SK-N-SH (cell line): Measurements from ENCODE around the gene KYAT1.

ENCODE experiments used
- GABPA ChIP-seq: IDR thresholded peaks from 2 replicates; pipeline ENCODE4 v1.4.0; 2012; ENCODE audit warnings: low read depth, mild to moderate bottlenecking
- SMC3 ChIP-seq: IDR thresholded peaks from 2 replicates; pipeline ENCODE4 v1.6.1; 2012; ENCODE audit warnings: low read depth, low read length, improper control_type of control experiment

DNA sequence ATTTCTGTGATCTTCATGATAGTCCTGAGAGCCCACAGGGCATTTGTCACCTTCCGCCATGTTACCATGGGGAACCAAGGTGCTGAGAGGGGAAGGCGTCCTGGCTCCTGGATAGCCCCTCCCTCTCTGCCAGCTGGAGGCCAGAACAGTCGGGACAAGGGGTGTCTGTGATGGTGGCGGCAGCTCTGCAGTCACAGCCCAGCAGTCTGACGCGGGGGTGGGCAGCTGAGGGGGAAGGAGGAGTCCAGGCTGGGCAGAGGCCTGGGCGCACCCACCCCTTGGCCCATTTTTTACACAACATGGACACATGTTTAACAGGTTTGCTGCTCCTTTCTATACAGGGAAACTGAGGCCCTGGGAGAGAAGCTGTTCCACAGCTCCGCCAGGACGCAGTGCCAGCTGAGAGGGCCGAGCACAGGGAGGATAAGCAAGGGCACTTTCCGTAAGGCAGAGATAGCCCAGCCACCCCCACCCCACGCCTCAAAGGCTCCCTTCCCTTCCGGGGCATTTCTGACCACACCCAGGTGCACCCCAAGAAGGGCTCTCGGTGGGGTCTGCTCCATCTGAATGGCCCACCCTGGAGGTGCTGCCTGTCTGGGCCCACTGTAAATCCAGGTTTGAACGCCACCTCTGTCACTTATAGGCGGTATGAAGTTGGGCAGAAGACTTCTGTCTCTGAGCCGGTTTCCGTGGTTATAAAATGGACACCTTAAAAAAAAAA, 17.3 kb upstream of the KYAT1 start:
- no peak for TF ChIP-seq GABPA
- TF ChIP-seq SMC3: no peak
